Stomach (tissue), 4 donors: ENCODE measurements around the gene PSAP.

Source experiments
- CTCF ChIP-seq, 7 experiments: fragments of 450-650 bp in 4 of 7; fragments of 200-600 bp in 3 of 7; sonication (generic) in 3 of 7; IDR thresholded peaks; one replicate each; pipeline ENCODE4 v1.5.1; 2016 to 2019; ENCODE audit warnings: antibody characterized with exemption in 7 of 7, control low read depth in 2 of 7, mild to moderate bottlenecking in 1 of 7
- POLR2A ChIP-seq, 4 donors: fragments of 450-650 bp; IDR thresholded peaks; one replicate each; pipeline ENCODE4 v1.6.1; 2016; ENCODE audit warnings: antibody characterized with exemption in 4 of 4, control low read depth in 2 of 4, mild to moderate bottlenecking in 1 of 4, moderate library complexity in 1 of 4

- TF ChIP-seq POLR2A (IDR thresholded peaks at IDR 0.05) (no peak), CTCF (IDR thresholded peaks at IDR 0.05) (no peak)
Measured at GRCh38 chr10:71856619-71857018, 5.6 kb upstream of the PSAP start.
